Prostate gland (tissue), 2 donors: ENCODE data around the gene RNF17. TPM values are rescaled to one million over a fixed set of nuclear protein-coding genes. Genes with fewer than 3 reads are reported as not detected.

Experiments used
- DNase-seq: peaks from one replicate; pipeline ENCODE4 v3.0.0-alpha.2; 2019; ENCODE audit warnings: low spot score
- H3K27ac ChIP-seq, 2 donors: fragments of 200-600 bp; sonication (generic); 2 replicates each; pipeline ENCODE4 v1.5.1; 2017 to 2019
- H3K27me3 ChIP-seq: fragments of 200-600 bp; sonication (generic); replicated peaks from 2 replicates; pipeline ENCODE4 v1.5.1; 2019; ENCODE audit not compliant: insufficient read depth
- H3K36me3 ChIP-seq, 2 donors: fragments of 200-600 bp; sonication (generic); 1 replicate in 1 of 2; 2 replicates in 1 of 2; pipeline versions ENCODE4 v1.5.1 to v1.8.1; 2017 to 2019
- H3K4me1 ChIP-seq: fragments of 200-600 bp; sonication (generic); replicated peaks from 2 replicates; pipeline ENCODE4 v1.5.1; 2019
- H3K4me3 ChIP-seq, 2 donors: fragments of 200-600 bp; sonication (generic); 2 replicates each; pipeline ENCODE4 v1.5.1; 2017 to 2019
- H3K9me3 ChIP-seq: fragments of 200-600 bp; sonication (generic); 2 replicates; pipeline ENCODE4 v1.5.1; 2017
- POLR2A ChIP-seq: fragments of 450-650 bp; IDR thresholded peaks from one replicate; pipeline ENCODE4 v1.6.1; 2016; ENCODE audit warnings: antibody characterized with exemption, mild to moderate bottlenecking
- POLR2AphosphoS5 ChIP-seq: sonication (generic); formaldehyde crosslinking; IDR thresholded peaks from one replicate; pipeline ENCODE4 v1.6.1; 2017; ENCODE audit warnings: antibody characterized with exemption
- WGBS: methylation state at CpG from one replicate; pipeline ENCODE4 v1.1.5; 2018; 5-methylcytosine and 5-hydroxymethylcytosine counted together
- intact Hi-C: fragments of 100-400 bp; cut with DNase I; formaldehyde crosslinking; loops from one replicate; pipeline ENCODE4 v1.14.2; 2022
- total RNA-seq, 2 donors: library from RNA; depleted of rRNA; stranded (reverse); fragments of >200 nt; gene quantifications; one replicate each; pipeline ENCODE4 v1.1.0, GENCODE V29; 2016
- TF ChIP-seq, protein P1 (sequence below), 4 experiments: fragments of 200-600 bp in 2 of 4; fragments of 450-650 bp in 2 of 4; sonication (generic) in 2 of 4; IDR thresholded peaks; 1 replicate in 3 of 4; 2 replicates in 1 of 4; pipeline ENCODE4 v1.5.1; 2016 to 2019; ENCODE audit warnings: antibody characterized with exemption in 4 of 4, mild to moderate bottlenecking in 2 of 4, moderate library complexity in 2 of 4

RNF17 gene
- total RNA-seq, 2 donors from 2014 or later = 16.4 TPM; not detected in 1

DNA sequence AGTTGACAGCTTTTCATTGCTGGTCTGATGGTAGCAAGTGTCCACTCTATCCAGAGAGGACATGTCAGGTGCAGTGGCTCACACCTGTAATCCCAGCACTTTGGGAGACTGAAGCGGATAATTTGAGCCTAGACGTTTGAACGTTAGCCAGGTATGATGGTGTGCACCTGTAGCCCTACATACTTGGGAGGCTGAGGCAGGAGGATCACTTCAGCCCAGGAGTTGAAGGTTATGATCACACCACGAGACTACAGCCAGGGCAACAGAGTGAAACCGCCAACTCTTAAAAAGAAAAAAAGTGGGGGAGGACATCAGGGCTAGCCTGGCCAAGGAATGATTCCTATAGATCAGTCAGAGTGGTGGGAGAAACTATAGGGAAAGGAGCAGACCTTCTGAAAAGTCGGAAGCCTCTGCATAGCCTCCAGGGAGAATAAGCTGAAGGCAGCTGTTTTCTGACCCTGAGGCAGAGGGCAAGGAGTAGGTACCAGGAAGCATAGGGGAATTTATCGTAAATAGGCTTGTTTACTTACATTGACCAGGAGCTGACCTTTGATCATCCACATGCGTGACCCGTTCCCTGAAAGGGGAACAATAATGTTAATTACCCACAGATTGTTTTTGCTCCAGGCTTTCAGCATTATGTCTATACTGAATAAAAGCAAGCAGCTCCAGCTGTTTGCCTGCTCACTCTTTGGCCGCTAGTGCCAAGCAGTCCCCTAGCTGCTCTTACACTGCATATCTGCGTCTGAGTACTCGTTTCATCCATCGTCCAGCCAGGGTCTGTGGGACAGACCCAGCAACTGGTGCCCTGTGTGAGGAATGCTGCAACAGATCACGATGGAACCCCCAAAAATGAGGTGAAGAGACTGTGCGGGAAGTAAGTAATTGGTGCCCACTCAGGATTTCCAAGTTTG lies 161.6 kb downstream of the RNF17 start:
- Histone ChIP-seq H3K36me3 (no peaks in the 10 kb centered on the region), H3K27ac (no peak overlapping the region), H3K4me1 (no peaks in the 10 kb centered on the region), H3K4me3 (no peak overlapping the region), H3K9me3 (no peaks in the 10 kb centered on the region), H3K27me3 (no peaks in the 10 kb centered on the region)
- intact Hi-C loops = no loop called here
- TF ChIP-seq POLR2A = no peak
- TF ChIP-seq POLR2AphosphoS5 = no peak
- TF ChIP-seq, protein P1, sequence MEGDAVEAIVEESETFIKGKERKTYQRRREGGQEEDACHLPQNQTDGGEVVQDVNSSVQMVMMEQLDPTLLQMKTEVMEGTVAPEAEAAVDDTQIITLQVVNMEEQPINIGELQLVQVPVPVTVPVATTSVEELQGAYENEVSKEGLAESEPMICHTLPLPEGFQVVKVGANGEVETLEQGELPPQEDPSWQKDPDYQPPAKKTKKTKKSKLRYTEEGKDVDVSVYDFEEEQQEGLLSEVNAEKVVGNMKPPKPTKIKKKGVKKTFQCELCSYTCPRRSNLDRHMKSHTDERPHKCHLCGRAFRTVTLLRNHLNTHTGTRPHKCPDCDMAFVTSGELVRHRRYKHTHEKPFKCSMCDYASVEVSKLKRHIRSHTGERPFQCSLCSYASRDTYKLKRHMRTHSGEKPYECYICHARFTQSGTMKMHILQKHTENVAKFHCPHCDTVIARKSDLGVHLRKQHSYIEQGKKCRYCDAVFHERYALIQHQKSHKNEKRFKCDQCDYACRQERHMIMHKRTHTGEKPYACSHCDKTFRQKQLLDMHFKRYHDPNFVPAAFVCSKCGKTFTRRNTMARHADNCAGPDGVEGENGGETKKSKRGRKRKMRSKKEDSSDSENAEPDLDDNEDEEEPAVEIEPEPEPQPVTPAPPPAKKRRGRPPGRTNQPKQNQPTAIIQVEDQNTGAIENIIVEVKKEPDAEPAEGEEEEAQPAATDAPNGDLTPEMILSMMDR (IDR thresholded peaks at IDR 0.05) = no peak
- no peak for DNase-seq
- WGBS = 81% methylated on average over 15 of the region's 15 CpGs

DNA sequence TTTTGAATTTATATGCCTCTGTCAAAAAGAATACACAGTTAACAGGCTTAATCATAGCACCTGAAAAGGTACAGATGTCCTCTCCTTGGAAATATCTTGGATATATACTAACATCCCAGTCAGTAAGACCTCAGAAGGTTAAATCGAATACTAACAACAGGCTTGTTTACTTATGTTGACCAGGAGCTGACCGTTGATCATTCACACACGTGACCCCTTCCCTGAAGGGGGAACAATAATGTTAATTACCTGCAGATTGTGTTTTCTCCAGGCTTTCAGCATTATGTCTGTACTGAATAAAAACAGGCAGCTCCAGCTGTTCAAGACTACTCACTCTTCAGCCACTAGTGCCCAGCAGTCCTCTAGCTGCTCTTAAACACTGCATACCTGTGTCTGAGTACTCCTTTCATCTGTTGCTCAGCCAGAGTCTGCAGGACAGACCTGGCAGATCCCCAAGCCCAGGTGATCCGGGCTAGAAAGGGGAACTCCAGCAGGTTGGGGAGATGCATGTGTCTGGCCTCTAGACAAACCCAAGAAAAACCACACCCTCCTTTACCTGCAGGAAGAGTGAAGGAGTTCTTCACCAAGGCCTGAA lies 163.9 kb downstream of the RNF17 start:
- no peaks in the 10 kb centered on the region for H3K36me3 ChIP-seq
- no peaks in the 10 kb centered on the region for H3K4me1 ChIP-seq
- no peak overlapping the region for H3K27ac ChIP-seq
- no peak for TF ChIP-seq POLR2AphosphoS5
- TF ChIP-seq POLR2A = no peak
- TF ChIP-seq, protein P1 (IDR thresholded peaks at IDR 0.05) = no peak
- H3K27me3 ChIP-seq = no peaks in the 10 kb centered on the region
- no peaks in the 10 kb centered on the region for H3K9me3 ChIP-seq
- 66% methylated on average over 4 of the region's 4 CpGs for WGBS
- intact Hi-C loops = no loop called here
- H3K4me3 ChIP-seq = no peak overlapping the region
- no peak for DNase-seq

DNA sequence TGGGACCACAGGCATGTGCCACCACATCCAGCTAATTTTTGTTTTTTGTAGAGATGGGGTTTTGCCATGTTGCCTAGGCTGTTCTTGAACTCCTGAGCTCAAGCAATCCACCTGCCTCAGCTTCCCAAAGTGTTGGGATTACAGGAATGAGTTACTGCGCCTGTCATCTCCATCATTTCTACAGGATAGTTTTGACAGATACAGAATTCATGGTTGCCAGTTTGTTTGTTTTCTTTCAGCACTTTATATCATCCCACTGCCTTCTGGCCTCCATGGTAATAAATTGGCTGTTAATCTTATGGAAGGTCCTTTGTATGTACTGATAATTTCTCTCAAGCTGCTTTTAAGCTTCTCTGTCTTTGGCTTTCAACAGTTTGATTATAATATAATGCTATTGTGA lies 165.2 kb downstream of the RNF17 start:
- no peaks in the 10 kb centered on the region for H3K27me3 ChIP-seq
- WGBS = 100% methylated on average over 1 of the region's 1 CpG
- DNase-seq = no peak
- H3K36me3 ChIP-seq = no peaks in the 10 kb centered on the region
- TF ChIP-seq, protein P1 (IDR thresholded peaks at IDR 0.05) = no peak
- TF ChIP-seq POLR2A (no peak), POLR2AphosphoS5 (no peak)
- no peaks in the 10 kb centered on the region for H3K4me1 ChIP-seq
- H3K4me3 ChIP-seq = no peak overlapping the region
- no peak overlapping the region for H3K27ac ChIP-seq
- intact Hi-C loops = no loop called here
- no peaks in the 10 kb centered on the region for H3K9me3 ChIP-seq

Other genes with a start within 250 kb of the RNF17 start
- under 1 TPM; 0.09 to 0.91 TPM for gene ATP12A, start 83.8 kb upstream of the RNF17 start, total RNA-seq